ENCODE measurements around the gene CLEC11A. TPM values are rescaled to one million over a fixed set of nuclear protein-coding genes. Genes with fewer than 3 reads are reported as not detected.
"Not testable (repeated sequence)": the region's sequence is repeated elsewhere in the genome, so short reads cannot be mapped to it uniquely, and the experiment has no call there.

Gene CLEC11A
- total RNA-seq, 2 experiments from 2014 or later, result 2.2 to 3.1 TPM

DNA sequence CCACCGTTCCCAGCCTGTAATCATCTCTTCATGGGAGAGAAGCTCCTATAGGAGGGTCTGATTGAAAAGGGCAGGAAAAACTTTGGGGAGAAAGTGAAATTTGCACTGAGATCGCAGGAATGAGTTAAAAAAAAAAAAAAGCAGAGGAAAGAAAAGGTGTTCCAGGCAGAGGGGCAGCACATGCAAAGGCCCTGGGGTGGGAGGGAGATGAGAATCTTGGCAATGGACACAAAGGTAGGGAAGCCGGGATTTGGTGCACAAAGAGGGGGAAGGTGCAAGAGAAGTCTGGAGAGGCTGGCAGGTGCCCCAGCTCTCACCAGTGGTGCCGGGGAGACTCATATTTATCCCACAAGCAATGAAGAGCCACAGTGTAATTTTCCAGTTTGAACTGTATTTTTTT lies 30.7 kb downstream of the CLEC11A start:
- peaks cover 16% of the 10 kb centered on the region for H3K27me3 Mint-ChIP-seq
- H3K27ac Mint-ChIP-seq, result no peak overlapping the region
- H3K4me3 Mint-ChIP-seq, result no peak overlapping the region
- no peaks in the 10 kb centered on the region for H3K36me3 Mint-ChIP-seq
- no peak for DNase-seq
- H3K4me1 Mint-ChIP-seq, result no peaks in the 10 kb centered on the region
- H3K9me3 Mint-ChIP-seq, result no peaks in the 10 kb centered on the region

DNA sequence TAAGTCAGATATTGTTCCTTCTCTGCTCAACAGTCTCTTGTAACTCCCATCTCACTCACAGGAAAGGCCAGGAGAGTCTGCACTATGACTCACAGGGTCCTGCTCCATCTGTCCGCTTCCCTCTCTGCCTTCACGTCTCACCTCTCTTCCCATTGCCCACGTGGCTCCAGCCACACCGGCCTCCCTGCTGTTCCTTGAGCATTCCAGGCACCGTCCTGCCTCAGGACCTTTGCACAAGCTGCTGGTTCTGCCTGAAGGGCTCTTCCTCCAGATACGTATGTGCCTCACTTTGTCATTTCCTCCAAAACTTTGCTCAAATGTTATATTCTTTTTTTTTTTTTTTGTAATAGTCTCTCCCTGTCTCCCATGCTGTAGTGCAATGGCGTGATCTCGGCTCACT lies 33.1 kb downstream of the CLEC11A start:
- H3K27ac Mint-ChIP-seq, H3K9me3 Mint-ChIP-seq, DNase-seq, H3K36me3 Mint-ChIP-seq, H3K4me1 Mint-ChIP-seq, H3K4me3 Mint-ChIP-seq: not testable (repeated sequence)
- peaks cover 12% of the 10 kb centered on the region for H3K27me3 Mint-ChIP-seq

DNA sequence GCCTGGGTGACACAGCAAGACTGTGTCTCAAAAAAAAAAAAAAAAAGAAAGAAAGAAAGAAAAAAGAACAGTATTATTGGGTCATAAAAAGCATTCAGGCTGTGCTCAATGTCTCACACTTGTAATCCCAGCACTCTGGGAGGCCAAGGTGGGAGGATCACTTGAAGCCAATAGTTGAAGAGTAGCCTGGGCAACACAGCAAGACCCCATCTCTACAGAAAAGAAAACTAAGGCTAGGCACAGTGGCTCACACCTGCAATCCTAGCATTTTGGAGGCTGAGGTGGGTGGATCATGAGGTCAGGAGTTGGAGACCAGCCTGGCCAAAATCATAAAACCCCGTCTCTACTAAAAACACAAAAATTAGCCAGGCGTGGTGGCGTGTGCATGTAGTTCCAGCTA lies 34.5 kb downstream of the CLEC11A start:
- H3K27me3 Mint-ChIP-seq, result peaks cover 12% of the 10 kb centered on the region
- H3K27ac Mint-ChIP-seq, DNase-seq, H3K36me3 Mint-ChIP-seq, H3K9me3 Mint-ChIP-seq, H3K4me3 Mint-ChIP-seq, H3K4me1 Mint-ChIP-seq: not testable (repeated sequence)

DNA sequence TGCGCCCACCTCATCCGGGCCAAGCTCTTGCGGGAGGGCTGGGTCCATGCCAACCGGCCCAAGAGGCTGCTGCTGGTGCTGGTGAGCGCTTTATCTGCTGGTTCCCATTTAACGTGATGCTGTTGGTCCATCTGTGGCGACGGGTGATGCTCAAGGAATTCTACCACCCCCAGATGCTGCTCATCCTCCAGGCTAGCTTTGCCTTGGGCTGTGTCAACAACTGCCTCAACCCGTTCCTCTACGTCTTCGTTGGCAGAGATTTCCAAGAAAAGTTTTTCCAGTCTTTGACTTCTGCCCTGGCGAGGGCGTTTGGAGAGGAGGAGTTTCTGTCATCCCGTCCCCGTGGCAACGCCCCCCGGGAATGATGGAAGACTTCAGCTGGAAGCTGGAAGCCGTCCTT lies 35.9 kb downstream of the CLEC11A start:
- H3K36me3 Mint-ChIP-seq, H3K9me3 Mint-ChIP-seq, H3K4me3 Mint-ChIP-seq, DNase-seq, H3K27me3 Mint-ChIP-seq, H3K27ac Mint-ChIP-seq, H3K4me1 Mint-ChIP-seq: not testable (repeated sequence)

DNA sequence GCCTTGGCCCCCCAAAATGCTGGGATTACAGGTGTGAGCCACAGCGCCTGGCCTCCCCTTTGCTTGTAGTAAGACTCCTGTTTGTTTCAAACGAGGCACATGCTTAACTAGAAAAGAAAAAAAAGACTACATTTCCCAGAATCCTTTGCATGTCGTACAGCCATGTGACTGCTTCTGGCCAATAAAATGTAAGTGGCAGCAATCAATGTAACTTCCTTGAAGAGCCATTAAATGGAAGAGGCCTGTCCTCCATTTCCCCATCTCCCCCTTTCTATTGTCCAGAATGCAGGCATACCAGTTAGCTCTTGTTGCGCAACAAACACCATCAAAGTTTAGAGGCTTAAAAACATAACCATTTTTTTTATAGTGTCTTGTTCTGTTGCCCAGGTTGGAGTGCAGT lies 36.7 kb downstream of the CLEC11A start:
- H3K4me3 Mint-ChIP-seq, result no peak overlapping the region
- H3K9me3 Mint-ChIP-seq, result peaks cover 2% of the 10 kb centered on the region
- DNase-seq, result no peak
- H3K36me3 Mint-ChIP-seq, result no peaks in the 10 kb centered on the region
- H3K27ac Mint-ChIP-seq, result no peak overlapping the region
- H3K27me3 Mint-ChIP-seq, result peaks cover 8% of the 10 kb centered on the region
- H3K4me1 Mint-ChIP-seq, result no peaks in the 10 kb centered on the region

DNA sequence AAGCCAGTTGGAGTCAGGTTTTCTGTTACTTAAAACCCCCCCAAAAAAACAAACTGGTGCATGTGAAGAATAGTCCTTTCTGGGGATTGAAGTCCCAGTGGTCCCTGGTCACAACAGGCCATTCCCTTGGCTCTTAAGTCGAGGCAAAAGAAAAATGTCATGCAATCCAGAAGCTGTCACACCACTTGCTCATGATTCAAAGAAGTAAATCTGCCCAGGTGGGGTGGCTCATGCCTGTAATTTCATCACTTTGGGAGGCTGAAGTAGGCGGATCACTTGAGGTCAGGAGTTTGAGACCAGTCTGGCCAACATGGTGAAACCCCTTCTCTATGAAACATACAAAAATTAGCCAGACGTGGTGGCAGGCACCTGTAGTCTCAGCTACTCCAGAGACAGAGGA lies 38.3 kb downstream of the CLEC11A start:
- not testable (repeated sequence) for H3K9me3 Mint-ChIP-seq, H3K36me3 Mint-ChIP-seq, H3K4me3 Mint-ChIP-seq, H3K4me1 Mint-ChIP-seq, H3K27ac Mint-ChIP-seq, DNase-seq
- peaks cover 13% of the 10 kb centered on the region for H3K27me3 Mint-ChIP-seq

DNA sequence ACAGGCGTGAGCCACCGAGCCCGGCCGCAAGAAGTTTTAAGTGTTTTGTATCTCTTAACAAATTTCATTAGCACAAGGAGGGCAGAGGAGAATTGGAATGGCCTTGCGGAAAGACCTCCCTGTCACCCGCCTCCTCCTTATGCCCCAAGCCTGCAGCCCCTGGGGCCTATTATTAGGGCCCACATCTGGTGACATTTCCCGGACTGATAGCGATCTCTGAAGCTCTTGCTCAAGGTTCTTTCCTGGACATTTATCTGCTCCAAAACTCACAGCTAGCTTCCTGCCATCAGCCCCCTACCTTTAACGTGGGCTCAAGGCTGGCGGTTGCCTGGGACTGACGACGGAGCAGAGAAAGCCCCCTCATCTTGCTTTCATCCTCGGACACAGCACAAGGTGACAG lies 40.4 kb downstream of the CLEC11A start:
- DNase-seq, H3K27ac Mint-ChIP-seq, H3K4me3 Mint-ChIP-seq, H3K9me3 Mint-ChIP-seq, H3K36me3 Mint-ChIP-seq, H3K4me1 Mint-ChIP-seq: not testable (repeated sequence)
- peaks cover 19% of the 10 kb centered on the region for H3K27me3 Mint-ChIP-seq

DNA sequence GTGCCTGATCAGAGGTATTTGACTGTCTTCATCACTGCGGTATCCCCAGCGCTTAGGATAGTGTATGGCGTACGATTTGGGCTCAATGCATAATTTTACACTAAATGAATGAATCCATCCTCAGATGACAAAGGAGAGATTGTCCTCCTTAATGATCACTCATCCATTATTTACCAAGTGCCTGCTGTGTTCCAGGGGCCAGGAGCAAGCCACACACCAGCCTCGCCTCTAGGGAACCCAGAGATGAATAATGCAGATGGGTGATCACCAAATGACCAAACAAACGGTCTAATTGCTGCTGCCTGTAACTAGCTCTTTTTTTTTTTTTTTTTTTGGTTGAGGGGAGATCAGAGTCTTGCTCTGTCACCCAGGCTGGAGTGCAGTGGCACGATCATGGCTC lies 41.2 kb downstream of the CLEC11A start:
- no peak for DNase-seq

DNA sequence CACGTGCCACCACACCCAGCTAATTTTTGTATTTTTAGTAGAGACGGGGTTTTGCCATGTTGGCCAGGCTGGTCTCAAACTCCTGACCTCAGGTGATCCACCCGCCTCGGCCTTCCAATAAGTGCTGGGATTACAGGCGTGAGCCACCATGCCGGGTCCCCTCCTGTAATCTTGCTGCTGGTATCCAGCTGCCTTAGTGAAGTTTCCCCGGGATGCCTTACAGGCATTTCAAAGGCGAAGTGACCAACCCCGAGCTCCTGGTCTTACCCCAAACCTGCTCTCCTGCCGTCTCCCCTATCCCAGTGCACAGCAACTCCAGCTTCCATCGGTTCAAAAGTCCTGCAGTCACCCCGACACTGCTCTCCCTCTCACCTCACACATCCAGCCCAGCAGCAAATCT lies 43.6 kb downstream of the CLEC11A start:
- H3K27me3 Mint-ChIP-seq, result peaks cover 24% of the 10 kb centered on the region
- not testable (repeated sequence) for H3K36me3 Mint-ChIP-seq, DNase-seq, H3K9me3 Mint-ChIP-seq, H3K4me1 Mint-ChIP-seq, H3K27ac Mint-ChIP-seq, H3K4me3 Mint-ChIP-seq

More for the DNA sequence above, 41.2 kb downstream of the CLEC11A start:
- H3K9me3 Mint-ChIP-seq, result peaks cover 2% of the 10 kb centered on the region
- peaks cover 19% of the 10 kb centered on the region for H3K27me3 Mint-ChIP-seq
- no peak overlapping the region for H3K4me3 Mint-ChIP-seq
- H3K36me3 Mint-ChIP-seq, result no peaks in the 10 kb centered on the region
- no peak overlapping the region for H3K27ac Mint-ChIP-seq
- peaks cover 2% of the 10 kb centered on the region for H3K4me1 Mint-ChIP-seq

DNA sequence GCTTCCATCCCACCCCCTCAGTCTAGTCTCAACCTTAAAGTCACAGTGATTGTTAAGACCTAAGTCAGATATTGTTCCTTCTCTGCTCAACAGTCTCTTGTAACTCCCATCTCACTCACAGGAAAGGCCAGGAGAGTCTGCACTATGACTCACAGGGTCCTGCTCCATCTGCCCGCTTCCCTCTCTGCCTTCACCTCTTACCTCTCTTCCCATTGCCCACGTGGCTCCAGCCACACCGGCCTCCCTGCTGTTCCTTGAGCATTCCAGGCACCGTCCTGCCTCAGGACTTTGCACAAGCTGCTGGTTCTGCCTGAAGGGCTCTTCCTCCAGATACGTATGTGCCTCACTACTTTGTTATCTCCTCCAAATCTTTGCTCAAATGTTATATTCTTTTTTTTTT lies 44.1 kb downstream of the CLEC11A start:
- H3K27ac Mint-ChIP-seq, H3K36me3 Mint-ChIP-seq, H3K4me1 Mint-ChIP-seq, H3K4me3 Mint-ChIP-seq, H3K9me3 Mint-ChIP-seq, DNase-seq: not testable (repeated sequence)
- peaks cover 24% of the 10 kb centered on the region for H3K27me3 Mint-ChIP-seq

DNA sequence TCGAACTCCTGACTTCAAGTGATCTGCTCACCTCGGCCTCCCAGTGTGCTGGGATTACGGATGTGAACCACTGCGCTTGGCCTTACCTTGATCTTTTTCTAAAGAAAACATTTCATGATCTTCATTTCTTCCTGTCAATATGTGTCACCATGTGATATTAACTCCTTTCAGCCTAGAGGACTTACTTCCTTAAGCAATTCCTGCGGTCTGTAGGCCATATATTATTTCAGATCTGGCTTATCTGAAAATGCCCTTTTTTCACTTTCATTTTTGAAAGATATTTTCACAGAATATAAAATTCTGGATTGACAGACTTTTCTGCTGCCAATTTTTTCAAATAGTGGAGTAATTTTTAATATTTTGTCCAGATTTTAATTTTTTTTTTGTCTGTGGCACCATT lies 45.1 kb downstream of the CLEC11A start:
- H3K36me3 Mint-ChIP-seq, result no peaks in the 10 kb centered on the region
- no peaks in the 10 kb centered on the region for H3K9me3 Mint-ChIP-seq
- peaks cover 30% of the 10 kb centered on the region for H3K27me3 Mint-ChIP-seq
- H3K27ac Mint-ChIP-seq, result no peak overlapping the region
- peaks cover 2% of the 10 kb centered on the region for H3K4me1 Mint-ChIP-seq
- no peak for DNase-seq
- no peak overlapping the region for H3K4me3 Mint-ChIP-seq

DNA sequence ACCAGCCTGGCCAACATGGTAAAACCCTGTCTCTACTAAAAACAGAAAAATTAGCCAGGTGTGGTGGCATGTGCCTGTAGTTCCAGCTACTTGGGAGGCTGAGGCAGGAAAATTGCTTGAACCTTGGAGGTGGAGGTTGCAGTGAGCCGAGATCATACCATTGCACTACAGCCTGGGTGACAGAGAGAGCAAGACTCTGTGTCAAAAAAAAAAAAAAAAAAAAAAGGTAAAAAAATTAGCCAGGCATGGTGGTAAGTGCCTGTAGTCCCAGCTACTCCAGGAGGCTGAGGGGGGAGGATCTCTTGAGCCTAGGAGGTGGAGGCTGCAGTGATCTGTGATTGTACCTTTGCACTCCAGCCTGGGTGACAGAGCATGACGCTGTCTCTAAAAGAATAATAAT lies 47.0 kb downstream of the CLEC11A start, which contains the start of gene GPR32:
TSS of gene GPR32 (plus strand) at position 301 of the 400 bp plus-strand sequence. CDS start 137 bp downstream, outside the sequence.
- not testable (repeated sequence) for H3K27ac Mint-ChIP-seq, H3K9me3 Mint-ChIP-seq, H3K4me1 Mint-ChIP-seq, DNase-seq, H3K4me3 Mint-ChIP-seq, H3K36me3 Mint-ChIP-seq
- peaks cover 32% of the 10 kb centered on the region for H3K27me3 Mint-ChIP-seq

DNA sequence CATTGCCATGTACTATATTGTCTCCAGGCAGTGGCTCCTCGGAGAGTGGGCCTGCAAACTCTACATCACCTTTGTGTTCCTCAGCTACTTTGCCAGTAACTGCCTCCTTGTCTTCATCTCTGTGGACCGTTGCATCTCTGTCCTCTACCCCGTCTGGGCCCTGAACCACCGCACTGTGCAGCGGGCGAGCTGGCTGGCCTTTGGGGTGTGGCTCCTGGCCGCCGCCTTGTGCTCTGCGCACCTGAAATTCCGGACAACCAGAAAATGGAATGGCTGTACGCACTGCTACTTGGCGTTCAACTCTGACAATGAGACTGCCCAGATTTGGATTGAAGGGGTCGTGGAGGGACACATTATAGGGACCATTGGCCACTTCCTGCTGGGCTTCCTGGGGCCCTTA lies 47.7 kb downstream of the CLEC11A start:
- H3K4me1 Mint-ChIP-seq, result peaks cover 2% of the 10 kb centered on the region
- H3K27ac Mint-ChIP-seq, result no peak overlapping the region
- no peaks in the 10 kb centered on the region for H3K9me3 Mint-ChIP-seq
- no peaks in the 10 kb centered on the region for H3K36me3 Mint-ChIP-seq
- DNase-seq, result no peak
- H3K4me3 Mint-ChIP-seq, result no peak overlapping the region
- peaks cover 39% of the 10 kb centered on the region for H3K27me3 Mint-ChIP-seq

DNA sequence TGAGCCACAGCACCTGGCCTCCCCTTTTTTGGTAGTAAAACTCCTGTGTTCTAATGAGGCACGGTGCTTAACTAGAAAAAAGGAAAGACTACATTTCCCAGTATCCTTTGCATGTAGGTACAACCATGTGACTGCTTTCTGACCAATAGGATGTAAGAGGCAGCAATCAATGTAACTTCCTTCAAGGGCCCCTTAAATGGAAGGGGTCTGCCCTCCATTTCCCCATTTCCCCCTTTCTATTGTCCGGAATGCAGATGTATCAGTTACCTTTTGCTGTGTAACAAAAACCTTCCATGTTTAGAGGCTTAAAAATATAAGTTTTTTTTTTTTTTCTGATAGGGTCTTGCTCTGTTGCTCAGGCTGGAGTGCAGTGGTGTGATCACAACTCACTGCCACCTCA lies 49.3 kb downstream of the CLEC11A start:
- Mint-ChIP-seq H3K27ac (no peak overlapping the region), H3K4me1 (peaks cover 2% of the 10 kb centered on the region), H3K4me3 (no peak overlapping the region), H3K9me3 (no peaks in the 10 kb centered on the region), H3K36me3 (no peaks in the 10 kb centered on the region), H3K27me3 (peaks cover 47% of the 10 kb centered on the region)
- no peak for DNase-seq

DNA sequence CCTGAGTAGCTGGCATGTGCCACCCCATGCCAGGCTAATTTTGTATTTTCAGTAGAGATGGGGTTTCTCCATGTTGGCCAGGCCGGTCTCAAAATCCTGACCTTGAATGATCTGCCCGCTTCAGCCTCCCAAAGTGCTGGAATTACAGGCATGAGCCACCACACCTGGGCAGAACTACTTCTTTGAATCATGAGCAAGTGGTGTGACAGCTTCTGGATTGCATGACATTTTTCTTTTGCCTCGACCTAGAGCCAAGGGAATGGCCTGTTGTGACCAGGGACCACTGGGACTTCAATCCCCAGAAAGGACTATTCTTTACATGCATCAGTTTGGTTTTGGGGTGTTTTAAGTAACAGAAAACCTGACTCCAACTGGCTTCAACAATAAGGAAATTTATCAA lies 49.7 kb downstream of the CLEC11A start:
- H3K36me3 Mint-ChIP-seq, H3K4me1 Mint-ChIP-seq, DNase-seq, H3K27ac Mint-ChIP-seq, H3K9me3 Mint-ChIP-seq, H3K4me3 Mint-ChIP-seq: not testable (repeated sequence)
- H3K27me3 Mint-ChIP-seq, result peaks cover 49% of the 10 kb centered on the region

DNA sequence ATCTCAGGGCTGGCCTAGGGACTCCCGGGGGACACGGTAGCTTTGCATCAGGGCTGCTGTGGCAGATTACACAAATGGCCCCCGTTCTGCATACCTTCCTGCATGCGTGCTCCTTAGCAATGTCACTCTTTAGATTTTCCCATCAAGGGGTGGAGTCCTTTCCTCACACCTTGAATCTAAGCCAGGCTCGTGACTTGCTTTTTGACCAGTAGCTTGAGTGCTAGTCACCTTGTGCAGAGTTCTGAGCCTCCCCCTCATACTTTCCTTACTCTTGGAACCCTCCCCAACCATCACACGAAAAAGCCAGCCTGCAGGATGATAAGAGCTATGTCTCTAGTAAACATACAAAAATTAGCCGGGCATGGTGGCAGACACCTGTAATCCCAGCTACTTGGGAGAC lies 50.3 kb downstream of the CLEC11A start:
- not testable (repeated sequence) for DNase-seq, H3K4me1 Mint-ChIP-seq, H3K27ac Mint-ChIP-seq, H3K9me3 Mint-ChIP-seq, H3K36me3 Mint-ChIP-seq, H3K4me3 Mint-ChIP-seq
- H3K27me3 Mint-ChIP-seq, result peaks cover 51% of the 10 kb centered on the region

Data from activated naive CD8-positive, alpha-beta T cell treated with anti-CD3 and anti-CD28 coated beads for 36 hours (primary cell).